Endothelial cell of umbilical vein (primary cell): ENCODE results near the gene PKD2L2. TPM values are rescaled to one million over a fixed set of nuclear protein-coding genes. Genes with fewer than 3 reads are reported as not detected.

ENCODE experiments used
- BruUV-seq: library from RNA; stranded (reverse); fragments of 400-500 nt; replicated peaks from 2 replicates; lab custom pipeline; 2021; lab: Mats Ljungman, UMichigan
- CTCF ChIA-PET: fragments of 300-600, 350-600 bp; sonication (Branson Sonifier 250); formaldehyde crosslinking; loops from one replicate; lab custom pipeline; 2021; ENCODE audit warnings: antibody characterized with exemption, inconsistent platforms; lab: Charles Lee
- POLR2A ChIA-PET: fragments of 300-600, 350-600 bp; sonication (Branson Sonifier 250); formaldehyde crosslinking; loops from one replicate; lab custom pipeline; 2021; ENCODE audit warnings: antibody characterized with exemption, inconsistent platforms; lab: Charles Lee
- DNase-seq: peaks from one replicate; pipeline ENCODE4 v3.0.0-alpha.2; 2011; ENCODE audit warnings: low read depth, low spot score
- FAIRE-seq: peaks from 2 replicates; lab custom pipeline; 2011; peaks lifted over from hg19 to GRCh38; lab: Jason Lieb, UNC
- H2AFZ ChIP-seq: 2 replicates; pipeline ENCODE4 v1.6.0; 2012; ENCODE audit warnings: low read depth, low read length, control low read depth, inconsistent platforms
- H3K27ac ChIP-seq: 2 replicates; pipeline ENCODE4 v1.5.1; 2011; ENCODE audit warnings: low read depth, mild to moderate bottlenecking, control low read depth, low read length, moderate library complexity; ENCODE audit not compliant: insufficient read depth
- H3K27me3 ChIP-seq, 2 experiments: 2 replicates each; pipeline versions ENCODE4 v1.6.0 to v1.6.1; 2011; ENCODE audit warnings: low read length in 2 of 2, mixed read lengths in 1 of 2; ENCODE audit not compliant: control insufficient read depth in 2 of 2, insufficient read depth in 2 of 2
- H3K36me3 ChIP-seq, 2 experiments: 2 replicates in 1 of 2; 3 replicates in 1 of 2; pipeline ENCODE4 v1.5.1; 2011; ENCODE audit warnings: low read length in 2 of 2, mild to moderate bottlenecking in 1 of 2, moderate library complexity in 1 of 2; ENCODE audit not compliant: control insufficient read depth in 2 of 2, insufficient read depth in 2 of 2; ENCODE audit errors: extremely low read depth in 1 of 2
- H3K4me1 ChIP-seq: 3 replicates; pipeline ENCODE4 v1.5.1; 2011; ENCODE audit warnings: mild to moderate bottlenecking, low read length; ENCODE audit not compliant: control insufficient read depth, insufficient read depth; ENCODE audit errors: extremely low read depth
- H3K4me2 ChIP-seq: 2 replicates; pipeline ENCODE4 v1.6.1; 2011; ENCODE audit warnings: low read length, control low read depth, mixed read lengths; ENCODE audit not compliant: insufficient read depth
- H3K4me3 ChIP-seq, 3 experiments: fragments of 200-600 bp in 1 of 3; sonication (generic), shearing (Covaris generic) in 1 of 3; replicated peaks in 1 of 3; 2 replicates each; pipeline ENCODE4 v1.5.1; 2011 to 2016; ENCODE audit warnings: control low read depth in 3 of 3, low read length in 3 of 3, mild to moderate bottlenecking in 2 of 3, inconsistent platforms in 1 of 3, low read depth in 1 of 3, moderate library complexity in 1 of 3; ENCODE audit not compliant: insufficient read depth in 1 of 3
- H3K79me2 ChIP-seq: 2 replicates; pipeline ENCODE4 v1.6.0; 2012; ENCODE audit warnings: low read length, inconsistent platforms; ENCODE audit not compliant: control insufficient read depth, insufficient read depth
- H3K9ac ChIP-seq: replicated peaks from 2 replicates; pipeline ENCODE3; 2011; ENCODE audit warnings: low read length, control low read depth; ENCODE audit not compliant: insufficient read depth; ENCODE audit errors: extremely low read depth
- H3K9me1 ChIP-seq: replicated peaks from 3 replicates; pipeline ENCODE4 v1.6.0; 2011; ENCODE audit warnings: mild to moderate bottlenecking, low read length; ENCODE audit not compliant: control insufficient read depth, insufficient read depth; ENCODE audit errors: extremely low read depth
- H3K9me3 ChIP-seq: replicated peaks from 2 replicates; pipeline ENCODE4 v1.5.1; 2012; ENCODE audit warnings: low read length, inconsistent platforms; ENCODE audit not compliant: control insufficient read depth, insufficient read depth
- H4K20me1 ChIP-seq: replicated peaks from 2 replicates; pipeline ENCODE3; 2011; ENCODE audit warnings: mild to moderate bottlenecking, low read length; ENCODE audit not compliant: control insufficient read depth, insufficient read depth; ENCODE audit errors: extremely low read depth
- EZH2 ChIP-seq: IDR thresholded peaks from 2 replicates; pipeline ENCODE4 v1.6.1; 2012; ENCODE audit warnings: borderline replicate concordance, low read depth, mild to moderate bottlenecking, moderate library complexity, low read length, inconsistent platforms; ENCODE audit not compliant: severe bottlenecking
- FOS ChIP-seq: IDR thresholded peaks from 2 replicates; pipeline ENCODE4 v1.6.1; 2011; ENCODE audit warnings: mild to moderate bottlenecking, low read length, moderate library complexity, borderline replicate concordance; ENCODE audit not compliant: insufficient read depth
- GATA2 ChIP-seq: IDR thresholded peaks from 2 replicates; pipeline ENCODE4 v1.7.0; 2011; ENCODE audit warnings: low read depth, mild to moderate bottlenecking, moderate library complexity, mixed read lengths, low read length; ENCODE audit not compliant: insufficient read length, insufficient read depth
- JUN ChIP-seq: IDR thresholded peaks from 2 replicates; pipeline ENCODE4 v1.6.1; 2011; ENCODE audit warnings: borderline replicate concordance, low read depth; ENCODE audit not compliant: insufficient read length, insufficient read depth
- MYC ChIP-seq: IDR thresholded peaks from one replicate; pipeline ENCODE4 v1.6.1; 2011; ENCODE audit warnings: mild to moderate bottlenecking, low read depth, low read length
- POLR2A ChIP-seq: IDR thresholded peaks from 2 replicates; pipeline ENCODE4 v1.6.1; 2012; ENCODE audit warnings: low read depth, mild to moderate bottlenecking, control low read depth, low read length
- POLR2AphosphoS5 ChIP-seq: IDR thresholded peaks from 2 replicates; pipeline ENCODE4 v1.6.1; 2012; ENCODE audit warnings: low read depth, mild to moderate bottlenecking, control low read depth, low read length, moderate library complexity; ENCODE audit not compliant: insufficient read depth
- dilution Hi-C: fragments of 300-500 bp; cut with MboI; formaldehyde crosslinking; loops from one replicate; pipeline ENCODE4 v1.15.0; 2019; ENCODE audit warnings: low sequenced_read_pairs; ENCODE audit not compliant: extremely low pct_ligation_motif_present
- intact Hi-C: fragments of 100-400 bp; cut with micrococcal nuclease; formaldehyde crosslinking; loops from one replicate; pipeline ENCODE4 v1.10.0; 2022
- polyA plus RNA-seq, 4 experiments: library from polyadenylated mRNA; depleted of rRNA in 3 of 4; stranded (reverse) in 3 of 4; unstranded in 1 of 4; fragments of >200 nt; gene quantifications; 2 replicates each; pipeline versions ENCODE4 v1.2.1 to v1.2.3, GENCODE V29; 2011 to 2012; ENCODE audit warnings: missing spikeins in 1 of 4
- total RNA-seq: library from RNA; stranded (reverse); gene quantifications from 2 replicates; pipeline ENCODE4 v1.2.3, GENCODE V29; 2021
- TF ChIP-seq, protein P1 (sequence below), 2 donors: IDR thresholded peaks; 1 replicate in 1 of 2; 2 replicates in 1 of 2; pipeline ENCODE4 v1.5.1; 2011; ENCODE audit warnings: low read length in 2 of 2, mild to moderate bottlenecking in 2 of 2, moderate library complexity in 2 of 2, control low read depth in 1 of 2, inconsistent platforms in 1 of 2, low read depth in 1 of 2; ENCODE audit not compliant: insufficient read depth in 1 of 2; ENCODE audit errors: extremely low read depth in 1 of 2
- TF ChIP-seq, protein P2 (sequence below): IDR thresholded peaks from 2 replicates; pipeline ENCODE4 v1.6.1; 2011; ENCODE audit not compliant: insufficient read depth, insufficient read length

The PKD2L2 gene
- total and polyA plus RNA-seq, 2 donors (not counting 3 experiments of a cell fraction or from before 2014, with no cell fraction given) = not detected

- ChIA-PET CTCF (interaction anchor here (1.5 to 1.7 kb wide), 2 partner anchors 40 to 89 kb away, joined by 3 to 4 read pairs; no protein-coding TSS in a partner anchor), POLR2A (no interaction called here)
- Histone ChIP-seq H3K4me1 (no peaks in the 10 kb centered on the region), H3K79me2 (no peaks in the 10 kb centered on the region), H3K9me3 (no peaks in the 10 kb centered on the region), H3K4me3 (no peak within 1 kb of the TSS), H4K20me1 (no peaks in the 10 kb centered on the region), H3K9ac (no peak within 1 kb of the TSS), H2AFZ (no peak within 1 kb of the TSS), H3K36me3 (no peaks in the 10 kb centered on the region), H3K27ac (no peak within 1 kb of the TSS), H3K4me2 (no peak within 1 kb of the TSS), H3K27me3 (peaks cover 3 to 8% of the 10 kb centered on the region in 2 experiments), H3K9me1 (no peaks in the 10 kb centered on the region)
- no peak for TF ChIP-seq GATA2
- TF ChIP-seq, protein P1, sequence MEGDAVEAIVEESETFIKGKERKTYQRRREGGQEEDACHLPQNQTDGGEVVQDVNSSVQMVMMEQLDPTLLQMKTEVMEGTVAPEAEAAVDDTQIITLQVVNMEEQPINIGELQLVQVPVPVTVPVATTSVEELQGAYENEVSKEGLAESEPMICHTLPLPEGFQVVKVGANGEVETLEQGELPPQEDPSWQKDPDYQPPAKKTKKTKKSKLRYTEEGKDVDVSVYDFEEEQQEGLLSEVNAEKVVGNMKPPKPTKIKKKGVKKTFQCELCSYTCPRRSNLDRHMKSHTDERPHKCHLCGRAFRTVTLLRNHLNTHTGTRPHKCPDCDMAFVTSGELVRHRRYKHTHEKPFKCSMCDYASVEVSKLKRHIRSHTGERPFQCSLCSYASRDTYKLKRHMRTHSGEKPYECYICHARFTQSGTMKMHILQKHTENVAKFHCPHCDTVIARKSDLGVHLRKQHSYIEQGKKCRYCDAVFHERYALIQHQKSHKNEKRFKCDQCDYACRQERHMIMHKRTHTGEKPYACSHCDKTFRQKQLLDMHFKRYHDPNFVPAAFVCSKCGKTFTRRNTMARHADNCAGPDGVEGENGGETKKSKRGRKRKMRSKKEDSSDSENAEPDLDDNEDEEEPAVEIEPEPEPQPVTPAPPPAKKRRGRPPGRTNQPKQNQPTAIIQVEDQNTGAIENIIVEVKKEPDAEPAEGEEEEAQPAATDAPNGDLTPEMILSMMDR (IDR thresholded peaks at IDR 0.05; ENCODE audit: extremely low read depth in 1 of 2, insufficient read depth in 1 of 2, low read depth in 1 of 2, low read length in 2 of 2) = no peak
- BruUV-seq = no TSS peak
- intact Hi-C loops = no loop called here
- dilution Hi-C loops = no loop called here
- FAIRE-seq (no peak), DNase-seq (no peak)
Measured at GRCh38 chr5:137867664-137868063, 21.6 kb upstream of the PKD2L2 start, which contains the start of gene MYOT. Gene MYOT (plus strand): TSS chr5:137867860. CDS start chr5:137870652, 2,792 bp downstream.

- Histone ChIP-seq H2AFZ (no peak overlapping the region), H3K79me2 (no peaks in the 10 kb centered on the region), H3K4me2 (no peak overlapping the region), H4K20me1 (no peaks in the 10 kb centered on the region), H3K9ac (no peak overlapping the region), H3K4me3 (no peak overlapping the region), H3K36me3 (no peaks in the 10 kb centered on the region), H3K27ac (no peak overlapping the region), H3K27me3 (peaks cover 3 to 7% of the 10 kb centered on the region in 2 experiments), H3K9me3 (no peaks in the 10 kb centered on the region), H3K9me1 (no peaks in the 10 kb centered on the region), H3K4me1 (no peaks in the 10 kb centered on the region)
- FAIRE-seq (no peak), DNase-seq (no peak)
- TF ChIP-seq, protein P2, sequence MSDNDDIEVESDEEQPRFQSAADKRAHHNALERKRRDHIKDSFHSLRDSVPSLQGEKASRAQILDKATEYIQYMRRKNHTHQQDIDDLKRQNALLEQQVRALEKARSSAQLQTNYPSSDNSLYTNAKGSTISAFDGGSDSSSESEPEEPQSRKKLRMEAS = no peak
- no peak for TF ChIP-seq GATA2
- TF ChIP-seq EZH2 = no peak
- TF ChIP-seq POLR2A = no peak
- TF ChIP-seq, protein P1 (IDR thresholded peaks at IDR 0.05; ENCODE audit: extremely low read depth in 1 of 2, insufficient read depth in 1 of 2, low read depth in 1 of 2, low read length in 2 of 2) = no peak
- no peak for TF ChIP-seq JUN
- no peak for TF ChIP-seq FOS
- TF ChIP-seq POLR2AphosphoS5 = no peak
- TF ChIP-seq MYC = no peak
- intact Hi-C loops = no loop called here
- POLR2A ChIA-PET = no interaction called here
- BruUV-seq = no TSS peak
- CTCF ChIA-PET = interaction anchor here (1.2 to 2.3 kb wide), 4 partner anchors 9 to 263 kb away, joined by 3 to 5 read pairs (median 4); no protein-coding TSS in a partner anchor
- dilution Hi-C loops = no loop called here
Measured at GRCh38 chr5:137870647-137871339, 18.5 kb upstream of the PKD2L2 start.
